Right atrium auricular region (tissue), 2 donors: ENCODE data around the gene TMC1. TPM values are rescaled to one million over a fixed set of nuclear protein-coding genes. Genes with fewer than 3 reads are reported as not detected.

Source experiments
- DNase-seq: peaks from one replicate; pipeline ENCODE4 v3.0.0-alpha.2; 2019; ENCODE audit warnings: low spot score
- H3K27ac ChIP-seq, 2 donors: fragments of 200-600 bp; sonication (generic); 1 replicate in 1 of 2; 2 replicates in 1 of 2; pipeline ENCODE4 v1.5.1; 2016 to 2019
- H3K27me3 ChIP-seq, 2 donors: fragments of 200-600 bp; sonication (generic); one replicate each; pipeline versions ENCODE4 v1.5.1 to v1.6.0; 2017 to 2019
- H3K36me3 ChIP-seq: fragments of 200-600 bp; sonication (generic); one replicate; pipeline ENCODE4 v1.5.1; 2016
- H3K4me1 ChIP-seq, 2 donors: fragments of 200-600 bp; sonication (generic); one replicate each; pipeline versions ENCODE4 v1.5.1 to v1.6.0; 2017 to 2019
- H3K4me3 ChIP-seq, 2 donors: fragments of 200-600 bp; sonication (generic); 1 replicate in 1 of 2; 2 replicates in 1 of 2; pipeline ENCODE4 v1.5.1; 2017 to 2019; ENCODE audit warnings: mild to moderate bottlenecking in 1 of 2, moderate library complexity in 1 of 2
- H3K9me3 ChIP-seq, 2 donors: fragments of 200-600 bp; sonication (generic); one replicate each; pipeline ENCODE4 v1.5.1; 2019
- CTCF ChIP-seq, 2 donors: fragments of 200-600 bp; sonication (generic); IDR thresholded peaks; one replicate each; pipeline ENCODE4 v1.5.1; 2019; ENCODE audit warnings: antibody characterized with exemption in 2 of 2
- total RNA-seq, 2 donors: library from RNA; depleted of rRNA; stranded (reverse); fragments of >200 nt; gene quantifications; one replicate each; pipeline ENCODE4 v1.1.0, GENCODE V29; 2016

TMC1 gene
- total RNA-seq, 2 donors from 2014 or later = not detected

- no peaks in the 10 kb centered on the region for H3K27me3 ChIP-seq
- H3K36me3 ChIP-seq = no peaks in the 10 kb centered on the region
- H3K9me3 ChIP-seq = no peaks in the 10 kb centered on the region
- H3K4me3 ChIP-seq = no peak overlapping the region
- no peak overlapping the region for H3K27ac ChIP-seq
- no peak for TF ChIP-seq CTCF (IDR thresholded peaks at IDR 0.05)
- no peak for DNase-seq
- H3K4me1 ChIP-seq = peaks cover 0 to 34% of the 10 kb centered on the region in 2 donors
Observed at GRCh38 chr9:72579880-72580550, 58.6 kb downstream of the TMC1 start.

GRCh38 chr9:72581694-72582093 is 60.3 kb downstream of the TMC1 start:
- DNase-seq = no peak
- no peak overlapping the region for H3K4me3 ChIP-seq
- H3K36me3 ChIP-seq = no peaks in the 10 kb centered on the region
- H3K27me3 ChIP-seq = no peaks in the 10 kb centered on the region
- H3K4me1 ChIP-seq = peaks cover 0 to 28% of the 10 kb centered on the region in 2 donors
- TF ChIP-seq CTCF (IDR thresholded peaks at IDR 0.05) = no peak
- H3K9me3 ChIP-seq = no peaks in the 10 kb centered on the region
- H3K27ac ChIP-seq = no peak overlapping the region

- H3K4me1 ChIP-seq = peaks cover 0 to 13% of the 10 kb centered on the region in 2 donors
Observed at GRCh38 chr9:72583370-72583769, 62.0 kb downstream of the TMC1 start.

GRCh38 chr9:72586388-72587130 is 65.2 kb downstream of the TMC1 start:
- H3K4me3 ChIP-seq = no peak overlapping the region
- H3K9me3 ChIP-seq = no peaks in the 10 kb centered on the region
- no peaks in the 10 kb centered on the region for H3K27me3 ChIP-seq
- TF ChIP-seq CTCF (IDR thresholded peaks at IDR 0.05) = no peak
- H3K4me1 ChIP-seq = no peaks in the 10 kb centered on the region
- no peaks in the 10 kb centered on the region for H3K36me3 ChIP-seq
- H3K27ac ChIP-seq = no peak overlapping the region
- peak; percentile 64 for DNase-seq

More at GRCh38 chr9:72583370-72583769, 62.0 kb downstream of the TMC1 start:
- H3K27me3 ChIP-seq = no peaks in the 10 kb centered on the region
- no peaks in the 10 kb centered on the region for H3K9me3 ChIP-seq
- no peak for TF ChIP-seq CTCF (IDR thresholded peaks at IDR 0.05)
- no peak overlapping the region for H3K27ac ChIP-seq
- H3K4me3 ChIP-seq = no peak overlapping the region
- no peaks in the 10 kb centered on the region for H3K36me3 ChIP-seq
- DNase-seq = no peak

GRCh38 chr9:72588336-72588735 is 66.9 kb downstream of the TMC1 start:
- peaks cover 0 to 4% of the 10 kb centered on the region in 2 donors for H3K4me1 ChIP-seq
- H3K36me3 ChIP-seq = no peaks in the 10 kb centered on the region
- DNase-seq = no peak
- no peak for TF ChIP-seq CTCF (IDR thresholded peaks at IDR 0.05)
- no peaks in the 10 kb centered on the region for H3K27me3 ChIP-seq
- no peak overlapping the region for H3K4me3 ChIP-seq
- no peaks in the 10 kb centered on the region for H3K9me3 ChIP-seq
- H3K27ac ChIP-seq = no peak overlapping the region
